Fibroblast of mammary gland (primary cell): ENCODE measurements around the gene LRRTM4.
"Not testable (repeated sequence)": the region's sequence is repeated elsewhere in the genome, so short reads cannot be mapped to it uniquely, and the experiment has no call there.

Experiments used
- DNase-seq: peaks from one replicate; pipeline ENCODE4 v3.0.0-alpha.2; 2010; ENCODE audit warnings: low read depth
- H3K4me3 ChIP-seq: 2 replicates; pipeline ENCODE4 v1.5.1; 2011; ENCODE audit warnings: low read depth, mild to moderate bottlenecking, low read length, moderate library complexity; ENCODE audit not compliant: control insufficient read depth
- TF ChIP-seq, protein P1 (sequence below): conservative IDR thresholded peaks from 2 replicates; pipeline ENCODE4 v1.5.1; 2011; ENCODE audit warnings: low read depth, low read length, inconsistent platforms; ENCODE audit not compliant: control insufficient read depth, insufficient read depth

LRRTM4 gene

DNA sequence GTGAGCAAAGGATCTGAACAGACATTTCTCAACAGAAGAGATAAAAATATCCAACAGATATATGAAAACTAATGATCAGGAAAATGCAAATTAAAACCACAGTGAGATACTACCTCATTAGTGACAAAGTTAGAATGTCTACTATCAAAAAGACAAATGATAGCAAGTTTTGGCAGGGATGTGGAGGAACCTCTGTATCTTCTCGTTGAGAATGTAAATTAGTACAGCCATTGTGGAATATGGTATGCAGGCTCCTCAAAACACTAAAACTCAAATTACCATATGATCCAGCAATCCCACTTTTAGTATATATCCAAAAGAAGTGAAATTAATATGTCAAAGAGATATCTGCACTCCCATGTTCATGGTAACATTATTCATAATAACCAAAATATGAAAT lies 427.1 kb downstream of the LRRTM4 start:
- no peak for DNase-seq
- TF ChIP-seq, protein P1, sequence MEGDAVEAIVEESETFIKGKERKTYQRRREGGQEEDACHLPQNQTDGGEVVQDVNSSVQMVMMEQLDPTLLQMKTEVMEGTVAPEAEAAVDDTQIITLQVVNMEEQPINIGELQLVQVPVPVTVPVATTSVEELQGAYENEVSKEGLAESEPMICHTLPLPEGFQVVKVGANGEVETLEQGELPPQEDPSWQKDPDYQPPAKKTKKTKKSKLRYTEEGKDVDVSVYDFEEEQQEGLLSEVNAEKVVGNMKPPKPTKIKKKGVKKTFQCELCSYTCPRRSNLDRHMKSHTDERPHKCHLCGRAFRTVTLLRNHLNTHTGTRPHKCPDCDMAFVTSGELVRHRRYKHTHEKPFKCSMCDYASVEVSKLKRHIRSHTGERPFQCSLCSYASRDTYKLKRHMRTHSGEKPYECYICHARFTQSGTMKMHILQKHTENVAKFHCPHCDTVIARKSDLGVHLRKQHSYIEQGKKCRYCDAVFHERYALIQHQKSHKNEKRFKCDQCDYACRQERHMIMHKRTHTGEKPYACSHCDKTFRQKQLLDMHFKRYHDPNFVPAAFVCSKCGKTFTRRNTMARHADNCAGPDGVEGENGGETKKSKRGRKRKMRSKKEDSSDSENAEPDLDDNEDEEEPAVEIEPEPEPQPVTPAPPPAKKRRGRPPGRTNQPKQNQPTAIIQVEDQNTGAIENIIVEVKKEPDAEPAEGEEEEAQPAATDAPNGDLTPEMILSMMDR, result no peak
- no peak overlapping the region for H3K4me3 ChIP-seq

DNA sequence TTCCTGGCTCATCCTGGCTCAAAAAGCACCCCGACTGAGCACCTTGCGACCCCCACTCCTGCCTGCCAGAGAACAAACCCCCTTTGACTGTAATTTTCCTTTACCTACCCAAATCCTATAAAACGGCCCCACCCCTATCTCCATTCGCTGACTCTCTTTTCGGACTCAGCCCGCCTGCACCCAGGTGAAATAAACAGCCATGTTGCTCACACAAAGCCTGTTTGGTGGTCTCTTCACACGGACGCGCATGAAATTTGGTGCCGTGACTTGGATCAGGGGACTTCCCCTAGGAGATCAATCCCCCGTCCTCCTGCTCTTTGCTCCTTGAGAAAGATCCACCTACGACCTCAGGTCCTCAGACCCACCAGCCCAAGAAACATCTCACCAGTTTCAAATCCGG lies 433.8 kb downstream of the LRRTM4 start:
- H3K4me3 ChIP-seq, DNase-seq: not testable (repeated sequence)

DNA sequence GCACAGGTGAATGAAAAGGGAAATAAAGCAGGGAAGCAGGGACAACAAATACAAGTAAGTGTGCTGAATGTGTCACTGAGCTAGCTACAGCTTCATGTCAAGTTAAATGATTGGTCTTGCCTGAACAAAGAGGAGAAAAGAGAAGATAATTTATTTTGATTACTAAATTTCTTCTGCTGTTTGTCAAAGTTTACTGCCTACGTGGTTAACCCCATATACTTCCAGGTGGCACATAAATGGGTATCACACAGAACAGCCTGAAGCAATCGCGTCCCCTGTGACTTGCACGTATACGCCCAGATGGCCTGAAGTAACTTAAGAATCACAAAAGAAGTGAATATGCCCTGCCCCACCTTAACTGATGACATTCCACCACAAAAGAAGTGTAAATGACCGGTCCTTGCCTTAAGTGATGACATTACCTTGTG lies 434.2 kb downstream of the LRRTM4 start:
- H3K4me3 ChIP-seq, result no peak overlapping the region
- no peak for DNase-seq
- TF ChIP-seq, protein P1, result no peak

DNA sequence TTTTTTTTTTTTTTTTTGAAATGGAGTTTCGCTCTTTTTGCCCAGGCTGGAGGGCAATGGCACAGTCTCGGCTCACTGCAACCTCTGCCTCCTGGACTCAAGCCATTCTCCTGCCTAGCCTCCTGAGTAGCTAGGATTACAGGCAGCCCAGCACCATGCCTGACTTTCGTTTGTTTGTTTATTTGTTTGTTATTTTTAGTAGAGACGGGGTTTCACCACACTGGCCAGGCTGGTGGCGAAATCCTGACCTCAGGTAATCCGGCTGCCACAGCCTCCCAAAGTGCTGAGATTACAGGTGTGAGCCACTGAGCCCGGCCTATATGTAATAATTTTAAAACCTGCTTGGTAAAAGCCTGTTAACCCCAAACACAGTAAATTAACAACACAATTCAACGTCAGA lies 435.7 kb downstream of the LRRTM4 start:
- DNase-seq, result no peak
- TF ChIP-seq, protein P1, result no peak
- H3K4me3 ChIP-seq, result no peak overlapping the region

DNA sequence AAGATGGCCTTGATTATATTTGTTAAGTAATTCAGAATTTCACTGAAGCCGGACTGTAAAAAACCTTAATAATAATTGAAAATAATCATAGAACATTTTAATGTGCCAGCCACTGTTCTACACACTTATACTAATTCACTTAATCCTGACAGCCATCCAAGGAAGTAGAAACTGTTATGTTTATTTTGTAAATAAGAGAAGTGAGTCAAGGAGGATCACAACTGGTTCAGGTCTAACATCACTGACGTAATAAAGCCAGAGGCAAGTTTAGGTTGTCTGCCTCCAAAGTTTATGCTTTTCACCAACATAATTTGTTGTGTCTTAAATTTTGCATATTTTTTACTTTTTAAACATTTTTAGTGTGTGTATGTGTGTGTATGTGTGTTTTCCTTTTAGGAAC lies 436.1 kb downstream of the LRRTM4 start:
- DNase-seq, result no peak
- no peak overlapping the region for H3K4me3 ChIP-seq
- TF ChIP-seq, protein P1, result no peak

- H3K4me3 ChIP-seq, result no peak overlapping the region
- DNase-seq, result no peak
- TF ChIP-seq, protein P1, result no peak
Observed at GRCh38 chr2:77085561-77085960, 436.6 kb downstream of the LRRTM4 start.

DNA sequence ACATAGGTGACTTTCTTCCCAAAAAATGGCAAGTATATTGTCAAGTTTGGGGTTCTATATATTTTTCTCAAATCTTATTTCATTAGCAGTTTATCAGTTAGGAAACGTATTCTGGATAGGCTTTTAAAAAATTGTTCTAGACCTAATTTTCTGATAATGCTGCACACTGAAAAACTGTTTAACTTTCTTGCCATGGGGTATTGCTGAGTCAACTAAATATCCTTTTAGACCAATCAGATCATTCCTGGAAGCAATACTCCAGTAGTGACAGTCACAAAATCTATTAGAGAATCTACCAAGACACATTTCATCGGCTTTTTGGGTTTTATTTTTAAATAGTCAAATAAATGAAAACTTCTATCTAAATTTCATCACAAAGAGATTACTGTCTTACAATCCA lies 440.6 kb downstream of the LRRTM4 start:
- TF ChIP-seq, protein P1, result no peak
- no peak for DNase-seq
- no peak overlapping the region for H3K4me3 ChIP-seq
